HK-2 (cell line): ENCODE data around the gene HTR7.
"Not testable (repeated sequence)": the region's sequence is repeated elsewhere in the genome, so short reads cannot be mapped to it uniquely, and the experiment has no call there.

Source experiments
- DNase-seq: peaks from one replicate; pipeline ENCODE4 v3.0.0-alpha.2; 2018; ENCODE audit not compliant: unreplicated experiment

The HTR7 gene

DNA sequence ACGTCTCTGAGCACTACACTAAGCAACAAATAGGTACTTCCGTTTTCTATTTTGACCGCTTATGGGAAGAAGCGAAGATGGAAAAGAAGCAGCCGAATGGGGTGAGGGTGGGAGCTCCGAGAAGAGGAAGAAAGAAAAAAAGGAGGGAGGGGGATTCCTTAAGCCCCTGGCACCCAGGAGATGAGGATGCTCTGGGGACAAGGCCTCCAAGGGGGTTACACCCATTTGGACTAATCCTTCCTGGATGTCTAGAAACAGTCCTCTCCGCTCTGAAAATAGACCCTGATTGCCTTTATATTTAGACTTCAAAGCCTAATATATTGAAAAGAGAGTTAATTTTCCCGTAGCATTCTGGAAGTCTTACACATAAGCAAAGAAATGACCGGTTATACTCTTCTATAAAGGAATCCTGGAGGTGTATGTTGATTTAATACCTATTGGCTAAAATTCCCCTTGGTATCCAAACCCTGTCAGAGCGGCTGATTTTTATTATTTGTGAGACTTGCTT, 676 bp upstream of the HTR7 start:
- DNase-seq: no peak

DNA sequence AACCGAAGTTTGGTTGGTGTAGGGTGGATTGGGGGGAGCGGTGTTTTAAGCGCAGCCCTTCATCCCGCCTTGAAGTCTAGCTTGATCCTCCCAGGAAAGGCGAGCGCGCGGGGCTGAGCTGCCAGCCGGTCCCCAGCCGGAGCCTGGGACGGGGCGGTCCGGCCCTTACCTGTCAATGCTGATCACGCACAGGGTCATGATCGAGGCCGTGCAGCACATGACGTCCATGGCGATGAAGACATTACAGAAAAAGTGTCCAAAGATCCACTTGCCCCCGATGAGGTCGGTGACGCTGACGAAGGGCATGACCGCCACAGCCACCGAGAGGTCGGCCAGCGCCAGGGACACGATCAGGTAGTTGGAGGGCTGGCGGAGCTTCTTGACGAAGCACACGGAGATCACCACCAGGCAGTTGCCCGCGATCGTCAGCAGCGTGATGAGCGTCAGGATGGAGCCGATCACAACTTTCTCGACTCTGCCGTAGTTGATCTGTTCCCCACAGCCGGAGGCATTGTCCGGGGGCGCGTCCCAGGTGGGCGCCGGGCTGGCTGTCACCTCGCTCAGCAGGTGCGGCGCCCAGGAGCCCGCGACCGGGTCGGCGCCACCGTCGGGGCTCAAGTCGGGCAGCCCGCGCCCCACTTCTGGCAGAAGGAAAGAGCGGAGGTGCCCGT, 740 bp downstream of the HTR7 start:
- no peak for DNase-seq

DNA sequence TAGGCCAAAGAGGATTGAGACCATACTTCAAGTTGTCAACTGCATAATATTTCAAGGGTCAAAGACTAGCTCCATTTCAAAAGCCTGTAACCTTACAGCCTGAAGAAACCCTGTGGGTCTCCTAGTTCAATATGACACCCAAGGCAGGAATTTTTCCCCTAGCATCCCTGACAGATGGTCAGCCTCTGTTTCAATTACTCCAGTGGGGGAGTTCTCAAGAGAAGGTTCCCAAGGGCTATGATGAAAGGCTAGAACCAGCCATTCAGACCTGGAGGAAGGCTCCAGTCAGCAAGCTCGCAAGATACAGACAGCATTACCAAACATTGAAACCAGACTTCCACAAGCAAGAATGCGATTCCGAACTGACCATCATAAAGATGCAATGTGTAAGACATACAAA, 1.6 kb downstream of the HTR7 start:
- DNase-seq: no peak

DNA sequence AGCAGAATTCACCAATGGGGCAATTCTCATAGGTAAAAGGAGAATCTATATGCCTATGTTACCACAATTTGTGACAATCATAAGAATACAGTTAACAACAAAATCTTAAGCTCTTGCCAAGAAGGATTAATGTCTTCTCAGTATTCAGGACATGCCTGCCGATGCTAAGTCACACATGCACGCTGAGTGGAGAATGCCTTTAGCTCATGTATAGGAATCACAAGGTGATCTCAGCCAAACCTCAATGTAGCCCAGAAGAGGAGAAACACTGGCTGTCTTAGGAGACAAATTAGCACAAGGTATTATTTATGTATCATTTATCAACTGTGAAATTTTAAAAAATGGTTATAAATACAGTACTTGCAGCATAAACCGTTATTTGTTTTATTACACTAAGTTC, 2.7 kb downstream of the HTR7 start:
- DNase-seq: no peak

DNA sequence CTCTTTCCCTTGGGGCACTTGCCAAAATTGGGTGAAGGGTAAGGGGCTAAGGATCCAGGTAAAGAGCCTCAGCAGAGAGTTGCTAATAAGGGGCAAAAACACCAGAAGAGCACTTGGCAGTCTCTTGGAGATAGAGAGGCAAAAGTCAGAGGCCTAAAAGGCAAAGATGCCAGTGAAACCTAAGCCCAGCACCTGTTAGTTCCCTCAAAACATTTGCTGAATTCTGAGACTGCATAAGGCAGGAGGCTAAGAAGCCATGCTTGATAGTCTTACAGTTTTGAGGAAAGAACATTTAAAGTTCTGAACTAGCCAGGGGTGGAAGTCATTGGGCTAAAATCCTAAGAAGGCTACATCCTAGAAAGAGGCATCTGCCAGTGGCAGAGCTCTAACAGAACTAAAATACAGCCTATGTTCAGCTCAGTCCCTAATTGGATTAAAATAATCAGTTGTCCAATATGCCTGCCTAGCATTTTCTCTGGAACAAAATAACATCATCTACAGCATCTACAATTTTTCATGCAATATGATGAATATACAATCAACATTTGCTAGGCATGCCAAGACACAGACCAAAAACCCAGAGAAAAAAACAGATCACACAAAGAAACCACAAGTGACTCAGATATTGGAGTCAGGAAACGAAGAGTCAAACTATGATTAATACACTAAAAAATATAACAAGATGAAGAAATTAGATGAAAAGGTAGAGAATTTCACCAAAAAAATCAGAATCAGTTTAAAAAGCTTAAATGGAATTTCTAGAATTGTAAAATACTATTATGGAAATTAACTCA, 7.7 kb downstream of the HTR7 start:
- DNase-seq: no peak

DNA sequence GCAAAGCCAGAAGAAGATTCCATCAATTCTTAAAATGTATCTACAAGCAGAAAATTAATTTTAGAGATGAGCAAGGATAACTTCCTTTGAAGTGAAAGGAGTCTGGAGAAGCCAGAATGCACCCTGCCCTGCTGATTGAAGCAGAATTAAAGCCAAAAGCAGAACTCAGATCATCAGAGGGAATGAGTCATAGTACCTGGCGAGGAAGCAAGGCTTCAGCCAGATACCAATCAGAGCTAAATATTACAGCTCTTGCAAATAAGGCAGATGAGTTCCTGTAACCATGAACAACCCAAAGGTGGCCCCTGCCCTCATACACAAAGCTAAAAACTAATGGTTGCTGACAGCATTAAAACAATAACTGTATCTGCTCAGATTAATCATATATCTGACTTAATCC, 10.4 kb downstream of the HTR7 start:
- DNase-seq: no peak

DNA sequence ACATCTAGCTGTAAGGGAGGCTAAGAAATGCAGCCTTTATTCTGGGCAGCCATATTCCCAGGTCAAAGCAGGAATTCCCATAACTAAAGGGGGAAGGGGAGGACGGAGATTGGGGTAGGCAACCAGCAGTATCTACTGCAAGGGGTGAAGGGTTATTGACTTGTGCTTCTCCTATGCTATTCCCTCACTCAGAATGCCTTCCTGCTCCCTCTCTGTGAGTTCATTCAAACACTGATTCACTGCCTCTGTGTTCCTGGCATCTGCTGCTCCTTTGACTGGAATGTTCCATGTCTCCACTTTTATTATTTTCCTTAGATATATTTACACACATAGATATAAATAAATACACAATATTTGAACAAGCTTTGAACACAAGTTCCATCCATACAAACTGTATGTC, 11.1 kb downstream of the HTR7 start:
- no peak for DNase-seq

DNA sequence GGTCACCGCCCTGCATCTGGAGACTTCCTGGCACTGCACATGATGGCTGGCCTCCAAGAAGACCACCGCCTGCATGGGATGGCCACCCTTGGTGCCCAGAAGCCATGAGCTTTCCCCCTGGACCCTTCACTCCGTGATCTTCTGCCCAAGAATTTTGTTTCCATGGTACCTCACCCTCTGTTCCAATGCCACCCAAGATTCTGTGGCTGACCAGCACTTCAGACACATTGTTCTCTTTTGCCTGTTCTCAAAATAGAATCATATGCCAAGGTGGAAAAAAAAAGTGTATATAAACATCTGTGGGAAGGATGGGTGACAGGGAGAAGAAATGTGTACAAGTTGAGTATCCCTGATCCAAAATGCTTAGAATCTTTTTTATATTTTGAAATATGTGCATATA, 12.1 kb downstream of the HTR7 start:
- DNase-seq: no peak

DNA sequence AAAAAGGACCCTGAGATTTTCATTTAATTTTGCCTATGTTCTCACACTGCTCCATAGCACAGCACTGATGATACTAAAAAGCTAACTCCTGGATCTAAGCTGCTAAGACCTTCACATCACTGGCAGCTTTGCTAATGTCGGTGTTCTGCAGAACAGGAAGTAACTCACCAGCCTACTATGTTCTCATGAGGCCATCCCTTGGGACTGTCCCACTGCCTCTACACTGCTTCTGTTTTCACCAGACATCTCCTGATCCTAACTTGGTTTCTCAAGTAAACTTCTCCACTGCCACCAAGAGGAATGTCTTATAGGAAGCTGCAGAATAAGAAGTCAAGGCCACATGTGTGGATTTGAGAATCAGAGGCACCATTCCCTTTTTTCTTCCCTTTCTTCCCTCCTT, 15.1 kb downstream of the HTR7 start:
- no peak for DNase-seq

DNA sequence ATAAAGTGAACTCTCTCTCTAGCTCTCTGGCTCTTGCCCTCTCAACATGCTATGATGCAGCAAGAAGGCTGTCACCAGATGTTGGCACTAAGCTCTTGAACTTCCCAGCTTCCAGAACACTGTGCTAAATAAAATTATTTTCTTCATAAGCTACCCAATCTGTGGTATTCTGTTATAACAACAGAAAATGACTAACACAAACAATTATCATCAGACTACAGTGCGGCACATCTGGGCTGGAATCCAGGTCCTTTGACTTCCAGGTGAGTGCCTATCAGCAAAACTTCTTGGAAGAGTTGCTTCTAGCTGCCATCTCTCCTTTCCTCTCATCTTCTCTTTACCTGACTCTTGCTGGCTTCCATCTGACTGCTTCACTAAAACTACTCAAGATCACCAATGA, 20.4 kb downstream of the HTR7 start:
- no peak for DNase-seq

DNA sequence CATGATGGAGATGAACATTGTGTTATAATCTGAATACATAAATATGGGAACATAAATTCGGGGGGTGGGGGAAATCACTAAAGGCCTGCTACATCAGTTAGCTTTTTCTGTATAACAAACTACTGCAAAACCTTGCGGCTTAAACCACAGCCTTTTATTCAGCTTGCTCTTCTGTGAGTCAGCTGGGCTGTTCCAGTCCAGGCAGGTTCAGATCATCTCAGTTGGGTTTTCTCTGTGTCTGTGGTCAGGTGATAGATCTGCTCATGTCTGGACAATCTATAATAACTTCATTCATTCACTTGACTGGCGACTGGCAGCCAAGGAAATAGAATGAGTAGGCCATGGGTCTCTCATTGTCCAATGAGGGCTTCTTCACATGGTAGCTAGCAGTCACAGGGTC, 23.5 kb downstream of the HTR7 start:
- DNase-seq: no peak

DNA sequence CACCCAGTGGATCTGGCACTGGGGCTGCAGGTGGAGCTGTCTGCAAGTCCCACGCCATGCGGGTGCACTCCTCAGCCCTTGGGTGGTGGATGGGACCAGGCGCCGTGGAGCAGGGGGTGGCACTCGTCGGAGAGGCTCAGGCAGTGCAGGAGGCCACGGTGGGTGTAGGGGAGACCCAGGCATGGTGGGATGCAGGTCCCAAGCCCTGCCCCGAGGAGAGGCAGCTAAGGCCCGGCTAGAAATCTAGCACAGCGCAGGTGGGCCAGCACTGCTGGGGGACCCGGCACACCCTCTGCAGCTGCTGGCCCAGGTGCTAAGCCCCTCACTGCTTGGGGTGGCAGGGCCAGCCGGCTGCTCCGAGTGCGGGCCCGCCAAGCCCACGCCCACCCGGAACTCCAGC, 25.7 kb downstream of the HTR7 start:
- no peak for DNase-seq

DNA sequence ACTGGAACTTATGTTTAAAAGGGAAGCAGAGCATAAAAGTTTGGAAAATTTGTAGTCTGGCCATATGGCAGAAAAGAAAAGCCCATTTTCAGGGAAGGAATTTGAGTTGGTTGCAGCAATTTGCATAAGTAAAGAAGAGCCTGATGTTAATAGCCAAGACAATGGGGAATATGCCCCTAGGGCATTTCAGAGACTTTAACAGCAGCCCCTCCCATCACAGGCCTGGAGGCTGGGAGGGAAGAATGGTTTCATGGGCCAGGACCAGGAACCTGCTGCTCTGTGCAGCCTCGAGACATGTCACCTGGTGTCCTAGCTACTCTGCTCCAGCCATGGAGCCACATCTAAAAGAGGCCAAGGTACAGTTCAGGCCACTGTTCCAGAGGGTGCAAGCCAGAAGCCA, 35.3 kb downstream of the HTR7 start:
- DNase-seq: no peak

DNA sequence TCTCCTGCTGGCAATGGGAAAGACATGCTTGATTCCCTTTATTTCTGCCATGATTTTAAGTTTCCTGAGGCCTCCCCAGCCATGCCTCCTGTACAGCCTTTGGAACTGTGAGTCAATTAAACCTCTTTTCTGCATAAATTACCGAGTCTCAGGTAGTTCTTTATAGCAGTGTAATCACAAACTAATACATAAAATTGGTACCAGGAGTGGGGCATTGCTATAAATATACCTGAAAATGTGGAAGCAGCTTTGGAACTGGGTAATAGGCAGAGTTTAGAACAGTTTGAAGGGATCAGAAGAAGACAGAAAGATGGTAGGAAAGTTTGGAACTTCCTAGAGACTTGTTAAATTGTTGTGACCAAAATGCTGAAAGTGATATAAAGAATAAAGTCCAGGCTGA, 36.0 kb downstream of the HTR7 start:
- not testable (repeated sequence) for DNase-seq

DNA sequence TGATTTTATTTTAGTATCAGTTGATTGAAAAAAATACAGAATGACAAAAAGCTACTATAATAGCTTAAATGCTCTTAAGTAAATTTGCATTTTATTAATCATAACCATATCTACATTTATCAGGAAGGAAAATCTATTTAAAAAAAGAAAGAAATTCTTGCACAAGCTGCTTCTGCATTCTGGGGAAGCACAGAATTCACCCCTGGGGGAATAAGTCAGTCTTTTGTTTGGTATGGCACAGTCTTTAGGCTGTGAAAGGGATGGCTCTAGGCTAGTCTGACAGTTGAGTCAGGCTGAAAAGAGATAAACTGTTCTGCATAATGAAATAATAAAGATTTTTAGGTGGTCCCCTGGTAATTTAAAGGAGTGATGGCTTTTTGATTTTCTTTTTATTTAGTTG, 37.9 kb downstream of the HTR7 start:
- no peak for DNase-seq

DNA sequence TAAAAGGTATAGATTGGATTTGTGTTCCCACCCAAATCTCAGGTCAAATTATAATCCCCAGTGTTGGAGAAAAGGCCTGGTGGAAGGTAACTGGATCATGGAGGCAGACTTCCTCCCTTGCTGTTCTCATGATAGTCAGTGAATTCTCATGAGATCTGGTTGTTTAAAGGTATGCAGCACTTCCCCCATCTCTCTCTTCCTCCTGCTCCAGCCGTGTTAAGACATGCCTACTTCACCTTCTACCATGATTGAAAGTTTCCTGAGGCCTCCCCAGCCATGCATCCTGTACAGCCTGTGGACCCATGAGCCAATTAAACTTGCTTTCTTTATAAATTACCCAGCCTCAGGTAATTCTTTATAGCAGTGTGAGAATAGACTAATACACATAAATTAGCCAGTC, 39.1 kb downstream of the HTR7 start:
- DNase-seq: no peak

DNA sequence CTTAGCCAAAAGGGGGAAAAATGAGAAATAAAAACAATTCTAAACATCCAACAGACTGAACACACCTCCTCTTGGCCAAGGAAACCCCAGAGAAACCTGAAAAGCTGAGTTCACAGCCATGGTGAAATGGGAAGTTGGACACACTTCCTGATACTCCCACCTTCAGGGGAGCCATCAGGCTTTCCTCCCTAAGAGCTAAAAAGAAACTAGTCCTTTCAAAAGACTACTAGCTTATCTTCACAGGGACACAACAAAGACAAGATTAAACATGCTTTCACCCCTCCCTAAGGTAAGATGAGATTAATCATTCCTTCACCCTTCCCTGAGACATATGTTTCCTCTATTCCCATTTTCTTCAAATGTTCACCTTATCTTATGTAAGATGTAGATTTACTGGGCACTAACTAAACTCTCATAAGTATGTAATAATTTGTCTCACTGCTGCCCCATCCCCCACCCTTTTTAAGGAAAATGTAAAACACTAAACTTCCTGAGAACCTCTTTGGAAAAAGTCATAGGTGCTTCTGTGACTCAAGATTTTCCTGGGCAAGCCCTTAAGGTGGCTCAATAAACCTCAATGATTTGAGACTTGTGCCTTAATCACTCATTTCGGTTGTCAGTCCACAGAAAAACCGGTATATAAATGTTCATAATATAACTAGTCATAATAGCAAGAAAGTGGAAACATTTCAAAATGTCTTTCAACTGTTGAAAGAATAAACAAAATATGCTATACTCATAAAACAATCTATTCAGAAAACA, 40.5 kb downstream of the HTR7 start:
- no peak for DNase-seq

DNA sequence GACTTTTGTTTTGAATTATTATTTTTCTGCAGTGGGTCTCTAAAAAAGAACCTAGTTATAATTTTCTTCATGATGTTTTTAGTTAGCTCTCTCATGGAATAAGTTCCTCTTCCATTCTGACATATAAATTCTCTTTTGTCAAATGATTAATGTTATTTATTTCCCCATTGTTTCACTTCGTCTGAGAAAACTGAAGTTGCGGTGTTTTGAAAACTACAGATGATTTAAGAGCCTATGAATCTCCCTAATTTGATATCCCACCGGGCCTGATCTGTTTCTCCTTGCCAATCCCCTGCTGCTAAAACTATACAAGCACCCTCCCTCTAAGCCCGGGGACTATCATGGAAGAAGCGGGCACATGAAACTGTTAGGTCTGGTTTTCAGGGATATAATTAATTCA, 41.4 kb downstream of the HTR7 start:
- DNase-seq: no peak

DNA sequence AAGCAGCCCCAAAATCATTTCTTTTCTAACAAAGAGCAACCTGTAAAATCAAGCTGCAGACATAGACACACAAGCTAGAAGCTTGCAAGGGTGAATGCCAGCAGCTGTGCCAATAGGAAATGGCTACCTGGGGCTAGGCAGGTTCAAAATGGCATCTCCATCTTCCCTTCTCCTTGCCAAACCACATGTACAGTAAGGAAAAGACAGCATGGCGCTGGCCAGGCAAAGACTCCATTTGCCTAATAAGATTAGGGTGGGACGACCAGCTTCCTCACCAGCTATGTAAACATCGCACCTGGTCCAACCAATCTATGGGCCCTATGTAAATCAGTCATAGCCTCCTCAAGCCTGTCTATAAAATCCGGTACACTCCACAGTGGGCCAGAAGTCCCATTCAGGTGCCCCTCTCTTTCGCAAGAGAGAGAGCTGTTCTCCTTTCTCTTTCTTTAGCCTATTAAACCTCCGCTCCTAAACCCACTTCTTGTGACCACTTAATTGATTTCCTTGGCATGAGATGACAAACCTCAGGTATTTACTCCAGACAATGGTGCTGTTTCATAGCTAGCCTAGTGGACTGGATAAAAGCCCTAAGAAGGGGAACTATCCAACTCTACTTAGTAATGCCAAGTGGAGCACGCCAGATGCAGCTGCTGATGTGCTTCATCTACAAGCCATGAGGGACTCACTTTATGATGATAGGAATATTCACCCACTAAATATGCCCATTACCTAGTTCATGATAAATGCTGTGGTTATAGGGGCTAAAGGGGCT, 44.1 kb downstream of the HTR7 start:
- DNase-seq: no peak

DNA sequence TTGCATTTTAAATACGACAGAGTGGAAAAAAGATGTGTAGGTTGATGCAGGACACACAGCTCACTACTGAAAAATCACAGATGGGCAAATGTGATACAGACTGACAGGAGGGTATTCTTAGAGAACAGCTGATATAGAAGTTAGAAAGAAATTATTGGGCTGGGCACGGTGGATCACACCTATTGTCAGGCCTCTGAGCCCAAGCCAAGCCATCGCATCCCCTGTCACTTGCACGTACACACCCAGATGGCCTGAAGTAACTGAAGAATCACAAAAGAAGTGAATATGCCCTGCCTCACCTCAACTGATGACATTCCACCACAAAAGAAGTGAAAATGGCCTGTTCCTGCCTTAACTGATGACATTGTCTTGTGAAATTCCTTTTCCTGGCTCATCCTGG, 50.7 kb downstream of the HTR7 start:
- DNase-seq: not testable (repeated sequence)

DNA sequence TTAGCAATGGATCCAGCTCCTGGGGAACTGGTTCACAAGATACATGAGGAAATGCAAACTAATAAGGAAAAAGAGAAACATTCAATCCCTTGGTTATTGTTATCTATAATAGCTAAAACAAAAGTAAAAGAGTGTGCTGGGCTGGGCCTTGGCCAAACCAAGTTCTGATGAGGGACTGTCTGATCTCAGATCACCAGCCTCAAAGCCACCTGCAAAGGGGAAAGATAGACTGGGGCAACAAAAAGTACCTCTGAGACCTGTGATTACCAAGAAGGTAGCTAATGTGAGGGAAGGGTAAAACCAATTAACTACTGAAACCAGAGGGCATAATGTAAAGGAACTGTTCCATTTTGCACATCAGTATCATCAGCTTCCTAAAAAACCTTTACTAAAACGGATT, 51.2 kb downstream of the HTR7 start:
- no peak for DNase-seq

DNA sequence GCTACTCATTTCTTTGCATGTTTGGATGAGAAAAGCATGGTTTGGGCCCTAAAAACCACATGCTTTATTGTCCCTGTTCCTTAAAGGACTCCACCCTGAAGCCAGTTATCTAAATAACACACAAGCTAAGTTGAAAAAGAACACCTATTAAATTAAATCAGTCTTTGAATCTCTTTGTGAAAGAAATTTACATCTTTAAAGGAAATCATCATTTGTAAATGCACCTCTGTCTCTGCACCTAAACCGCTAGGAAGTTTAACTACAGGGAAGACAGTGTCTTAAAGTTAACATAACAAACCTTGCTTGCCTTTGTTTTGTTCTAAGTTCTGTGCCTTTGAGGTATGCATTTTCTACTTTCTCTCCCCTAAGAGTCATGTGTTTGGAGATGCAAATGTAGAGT, 52.6 kb downstream of the HTR7 start:
- DNase-seq: no peak
